Neural cell (in vitro differentiated cells): ENCODE measurements around the gene ZFAND4. TPM values are rescaled to one million over a fixed set of nuclear protein-coding genes. Genes with fewer than 3 reads are reported as not detected.
"Not testable (repeated sequence)": the region's sequence is repeated elsewhere in the genome, so short reads cannot be mapped to it uniquely, and the experiment has no call there.

ENCODE experiments used
- H2AFZ ChIP-seq: fragments of 200-600, 300-800 bp; sonication (generic), shearing (Covaris generic); 2 replicates; pipeline ENCODE4 v1.6.0; 2014; ENCODE audit warnings: low read depth, mild to moderate bottlenecking, antibody characterized with exemption, low read length, moderate library complexity
- H3F3A ChIP-seq: fragments of 200-600 bp; shearing (Covaris generic); 2 replicates; pipeline ENCODE4 v1.6.1; 2016; ENCODE audit warnings: mild to moderate bottlenecking, moderate library complexity, mixed read lengths, antibody characterized with exemption, low read length; ENCODE audit not compliant: insufficient read depth, poor library complexity, severe bottlenecking
- H3K27ac ChIP-seq: fragments of 200-600, 300-800 bp; sonication (generic), shearing (Covaris generic); 2 replicates; pipeline ENCODE4 v1.5.1; 2014; ENCODE audit warnings: mild to moderate bottlenecking, low read length, moderate library complexity
- H3K27me3 ChIP-seq: fragments of 300-800, 200-600 bp; sonication (generic), shearing (Covaris generic); 2 replicates; pipeline ENCODE4 v1.6.0; 2014; ENCODE audit warnings: mild to moderate bottlenecking, low read depth, low read length, moderate library complexity; ENCODE audit not compliant: insufficient read depth
- H3K36me3 ChIP-seq: fragments of 300-800, 200-600 bp; sonication (generic), shearing (Covaris generic); 2 replicates; pipeline ENCODE4 v1.5.1; 2014; ENCODE audit warnings: mild to moderate bottlenecking, antibody characterized with exemption, low read length, moderate library complexity; ENCODE audit not compliant: insufficient read depth
- H3K4me2 ChIP-seq: fragments of 300-800, 200-600 bp; sonication (generic), shearing (Covaris generic); 2 replicates; pipeline ENCODE4 v1.6.0; 2014; ENCODE audit warnings: mild to moderate bottlenecking, low read length
- H3K4me3 ChIP-seq: fragments of 300-800, 200-600 bp; sonication (generic), shearing (Covaris generic); 2 replicates; pipeline ENCODE4 v1.5.1; 2014; ENCODE audit warnings: mild to moderate bottlenecking, low read length, moderate library complexity
- H3K79me2 ChIP-seq: fragments of 200-600 bp; shearing (Covaris generic); replicated peaks from 2 replicates; pipeline ENCODE4 v1.6.0; 2014; ENCODE audit warnings: mild to moderate bottlenecking, low read length, moderate library complexity; ENCODE audit not compliant: insufficient read depth
- H3K9ac ChIP-seq: fragments of 300-800, 200-600 bp; sonication (generic), shearing (Covaris generic); 2 replicates; pipeline ENCODE4 v1.6.1; 2016; ENCODE audit warnings: mild to moderate bottlenecking, low read length, mixed read lengths
- H3K9me2 ChIP-seq: fragments of 200-600 bp; shearing (Covaris generic); 2 replicates; pipeline ENCODE4 v1.6.1; 2016; ENCODE audit warnings: mild to moderate bottlenecking, low read length, mixed read lengths; ENCODE audit not compliant: insufficient read depth
- H3K9me3 ChIP-seq: fragments of 200-600, 300-800 bp; sonication (generic), shearing (Covaris generic); 2 replicates; pipeline ENCODE4 v1.6.1; 2016; ENCODE audit warnings: mild to moderate bottlenecking, mixed run types, low read length, moderate library complexity, mixed read lengths
- H4K20me1 ChIP-seq: fragments of 200-600 bp; shearing (Covaris generic); 2 replicates; pipeline ENCODE4 v1.6.1; 2016; ENCODE audit warnings: mild to moderate bottlenecking, mixed run types; ENCODE audit not compliant: insufficient read depth
- CTCF ChIP-seq: fragments of 450-650 bp; IDR thresholded peaks from 2 replicates; pipeline ENCODE4 v1.5.1; 2014; ENCODE audit warnings: antibody characterized with exemption, mild to moderate bottlenecking, moderate library complexity; ENCODE audit not compliant: poor library complexity, severe bottlenecking
- EP300 ChIP-seq: fragments of 450-650 bp; conservative IDR thresholded peaks from 2 replicates; pipeline ENCODE4 v1.6.1; 2014; ENCODE audit warnings: antibody characterized with exemption, mild to moderate bottlenecking, moderate library complexity; ENCODE audit not compliant: poor library complexity, severe bottlenecking
- EZH2 ChIP-seq: fragments of 200-600, 300-800 bp; shearing (Covaris generic), sonication (generic); IDR thresholded peaks from 2 replicates; pipeline ENCODE4 v1.6.1; 2014; ENCODE audit warnings: antibody characterized with exemption, low read length, borderline replicate concordance, mild to moderate bottlenecking; ENCODE audit not compliant: insufficient read depth, poor library complexity, severe bottlenecking
- MXI1 ChIP-seq: fragments of 450-650 bp; conservative IDR thresholded peaks from 2 replicates; pipeline ENCODE4 v1.6.1; 2014; ENCODE audit warnings: antibody characterized with exemption, mild to moderate bottlenecking; ENCODE audit not compliant: poor library complexity, severe bottlenecking
- POLR2AphosphoS5 ChIP-seq: IDR thresholded peaks from 2 replicates; pipeline ENCODE4 v1.6.1; 2012
- RAD21 ChIP-seq: fragments of 450-650 bp; conservative IDR thresholded peaks from 2 replicates; pipeline ENCODE4 v1.6.1; 2014; ENCODE audit warnings: antibody characterized with exemption, mild to moderate bottlenecking, moderate library complexity
- REST ChIP-seq: IDR thresholded peaks from 2 replicates; pipeline ENCODE4 v1.6.1; 2012; ENCODE audit warnings: borderline replicate concordance
- SMC3 ChIP-seq: fragments of 450-650 bp; conservative IDR thresholded peaks from 2 replicates; pipeline ENCODE4 v1.6.1; 2014; ENCODE audit warnings: antibody characterized with exemption, mild to moderate bottlenecking, moderate library complexity; ENCODE audit not compliant: poor library complexity
- TAF1 ChIP-seq: IDR thresholded peaks from 2 replicates; pipeline ENCODE4 v1.6.1; 2012; ENCODE audit warnings: low read depth
- polyA plus RNA-seq: library from polyadenylated mRNA; depleted of rRNA; stranded (reverse); fragments of >200 nt; gene quantifications from 2 replicates; pipeline ENCODE4 v1.2.3, GENCODE V29; 2014

Gene ZFAND4
- polyA plus RNA-seq, 1 donor from 2014 or later, result 8.3 TPM

GRCh38 chr10:45710200-45710796 is 37.7 kb upstream of the ZFAND4 start:
- not testable (repeated sequence) for H3K79me2 ChIP-seq, H3F3A ChIP-seq, H3K36me3 ChIP-seq, H3K4me3 ChIP-seq, H3K27ac ChIP-seq, H3K4me2 ChIP-seq, H3K27me3 ChIP-seq, H3K9me3 ChIP-seq, H4K20me1 ChIP-seq, H2AFZ ChIP-seq, H3K9ac ChIP-seq, H3K9me2 ChIP-seq

- not testable (repeated sequence) for H3K4me3 ChIP-seq, H3K9me2 ChIP-seq, H3K9me3 ChIP-seq, H3K27me3 ChIP-seq, H4K20me1 ChIP-seq, H3K9ac ChIP-seq, H3K36me3 ChIP-seq, H3K79me2 ChIP-seq, H3K4me2 ChIP-seq, H3K27ac ChIP-seq, H3F3A ChIP-seq, H2AFZ ChIP-seq
Observed at GRCh38 chr10:45678467-45678866, 5.9 kb upstream of the ZFAND4 start.

GRCh38 chr10:45675388-45675787 is 2.8 kb upstream of the ZFAND4 start:
- Histone ChIP-seq H3K4me3 (no peak overlapping the region), H4K20me1 (no peaks in the 10 kb centered on the region), H3K36me3 (no peaks in the 10 kb centered on the region), H3K9me3 (no peaks in the 10 kb centered on the region), H3K4me2 (no peak overlapping the region), H3K9me2 (no peaks in the 10 kb centered on the region), H2AFZ (no peak overlapping the region), H3K9ac (no peak overlapping the region), H3K27me3 (no peaks in the 10 kb centered on the region), H3K79me2 (no peaks in the 10 kb centered on the region), H3K27ac (no peak overlapping the region), H3F3A (no peaks in the 10 kb centered on the region)
- TF ChIP-seq MXI1 (no peak), EP300 (no peak), SMC3 (no peak), EZH2 (no peak), POLR2AphosphoS5 (no peak), REST (no peak), CTCF (no peak), TAF1 (no peak), RAD21 (no peak)
